Esophagus muscularis mucosa (tissue), 4 donors: ENCODE results near the gene TEX14. TPM values are rescaled to one million over a fixed set of nuclear protein-coding genes. Genes with fewer than 3 reads are reported as not detected.

Experiments used
- DNase-seq: peaks from one replicate; pipeline ENCODE4 v3.0.0-alpha.2; 2017; ENCODE audit errors: extremely low spot score
- H3K27ac ChIP-seq, 4 donors: fragments of 200-600 bp; sonication (generic); replicated peaks in 1 of 4; 1 replicate in 3 of 4; 2 replicates in 1 of 4; pipeline ENCODE4 v1.5.1; 2016 to 2019; ENCODE audit warnings: mild to moderate bottlenecking in 1 of 4
- H3K27me3 ChIP-seq, 4 donors: fragments of 200-600 bp; sonication (generic); one replicate each; pipeline versions ENCODE4 v1.5.1 to v1.6.0; 2016 to 2019
- H3K36me3 ChIP-seq, 4 donors: fragments of 200-600 bp; sonication (generic); one replicate each; pipeline ENCODE4 v1.5.1; 2016 to 2019
- H3K4me1 ChIP-seq, 4 donors: fragments of 200-600 bp; sonication (generic); one replicate each; pipeline ENCODE4 v1.5.1; 2016 to 2019
- H3K4me3 ChIP-seq, 4 donors: fragments of 200-600 bp; sonication (generic); 1 replicate in 2 of 4; 2 replicates in 2 of 4; pipeline ENCODE4 v1.5.1; 2016 to 2019; ENCODE audit warnings: mild to moderate bottlenecking in 4 of 4, moderate library complexity in 1 of 4
- H3K9me3 ChIP-seq, 4 donors: fragments of 200-600 bp; sonication (generic); 1 replicate in 3 of 4; 2 replicates in 1 of 4; pipeline ENCODE4 v1.5.1; 2016 to 2019
- EP300 ChIP-seq: sonication (generic); formaldehyde crosslinking; IDR thresholded peaks from one replicate; pipeline ENCODE4 v1.6.1; 2017; ENCODE audit warnings: antibody characterized with exemption
- POLR2A ChIP-seq: fragments of 450-650 bp; IDR thresholded peaks from one replicate; pipeline ENCODE4 v1.6.1; 2017; ENCODE audit warnings: antibody characterized with exemption, moderate library complexity, mild to moderate bottlenecking, low read depth
- POLR2AphosphoS5 ChIP-seq, 2 donors: sonication (generic); formaldehyde crosslinking; IDR thresholded peaks; one replicate each; pipeline ENCODE4 v1.6.1; 2017; ENCODE audit warnings: antibody characterized with exemption in 2 of 2
- WGBS: methylation state at CpG from one replicate; pipeline ENCODE4 v1.1.5; 2018; 5-methylcytosine and 5-hydroxymethylcytosine counted together
- intact Hi-C: fragments of 100-400 bp; cut with DNase I; formaldehyde crosslinking; loops from one replicate; pipeline ENCODE4 v1.15.1; 2023
- total RNA-seq, 4 donors: library from RNA; depleted of rRNA; stranded (reverse); fragments of >200 nt; gene quantifications; one replicate each; pipeline versions ENCODE4 v1.1.0 to v1.2.1, GENCODE V29; 2016
- TF ChIP-seq, protein P1 (sequence below), 3 experiments: fragments of 200-600 bp in 2 of 3; fragments of 450-650 bp in 1 of 3; sonication (generic) in 2 of 3; IDR thresholded peaks; one replicate each; pipeline ENCODE4 v1.5.1; 2017 to 2019; ENCODE audit warnings: antibody characterized with exemption in 3 of 3, mild to moderate bottlenecking in 2 of 3, moderate library complexity in 1 of 3

Gene TEX14
- total RNA-seq, 4 donors from 2014 or later, result under 0.01 to 0.19 (median 0.11) TPM

DNA sequence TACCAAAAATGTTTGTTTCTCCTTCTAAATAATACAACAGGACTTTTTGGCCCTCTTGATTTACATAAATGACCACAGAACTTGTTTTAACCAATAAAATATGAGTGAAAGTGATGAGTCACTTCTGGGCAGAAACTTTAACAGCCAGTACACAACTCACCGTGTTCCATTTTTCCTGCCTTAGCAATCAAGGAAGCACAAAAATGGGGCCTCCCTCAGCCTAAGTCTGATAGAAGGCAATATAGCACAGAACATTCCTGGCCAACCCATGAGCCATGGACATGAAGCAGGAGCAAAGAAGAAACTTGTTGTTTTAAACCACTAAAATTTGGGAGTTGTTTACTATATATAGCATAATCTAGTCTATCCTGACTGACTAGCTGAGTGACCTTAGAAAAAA lies 116.3 kb downstream of the TEX14 start:
- TF ChIP-seq EP300, result no peak
- no peak for TF ChIP-seq POLR2A
- TF ChIP-seq, protein P1, sequence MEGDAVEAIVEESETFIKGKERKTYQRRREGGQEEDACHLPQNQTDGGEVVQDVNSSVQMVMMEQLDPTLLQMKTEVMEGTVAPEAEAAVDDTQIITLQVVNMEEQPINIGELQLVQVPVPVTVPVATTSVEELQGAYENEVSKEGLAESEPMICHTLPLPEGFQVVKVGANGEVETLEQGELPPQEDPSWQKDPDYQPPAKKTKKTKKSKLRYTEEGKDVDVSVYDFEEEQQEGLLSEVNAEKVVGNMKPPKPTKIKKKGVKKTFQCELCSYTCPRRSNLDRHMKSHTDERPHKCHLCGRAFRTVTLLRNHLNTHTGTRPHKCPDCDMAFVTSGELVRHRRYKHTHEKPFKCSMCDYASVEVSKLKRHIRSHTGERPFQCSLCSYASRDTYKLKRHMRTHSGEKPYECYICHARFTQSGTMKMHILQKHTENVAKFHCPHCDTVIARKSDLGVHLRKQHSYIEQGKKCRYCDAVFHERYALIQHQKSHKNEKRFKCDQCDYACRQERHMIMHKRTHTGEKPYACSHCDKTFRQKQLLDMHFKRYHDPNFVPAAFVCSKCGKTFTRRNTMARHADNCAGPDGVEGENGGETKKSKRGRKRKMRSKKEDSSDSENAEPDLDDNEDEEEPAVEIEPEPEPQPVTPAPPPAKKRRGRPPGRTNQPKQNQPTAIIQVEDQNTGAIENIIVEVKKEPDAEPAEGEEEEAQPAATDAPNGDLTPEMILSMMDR (IDR thresholded peaks at IDR 0.05), result no peak
- no peak for TF ChIP-seq POLR2AphosphoS5 (IDR thresholded peaks at IDR 0.05)
- H3K27ac ChIP-seq, result no peak overlapping the region
- WGBS, result 24% methylated on average over 1 of the region's 1 CpG
- H3K27me3 ChIP-seq, result no peaks in the 10 kb centered on the region
- no peaks in the 10 kb centered on the region for H3K36me3 ChIP-seq
- H3K9me3 ChIP-seq, result no peaks in the 10 kb centered on the region
- no peak overlapping the region for H3K4me3 ChIP-seq
- no peak for DNase-seq
- intact Hi-C loops, result no loop called here
- H3K4me1 ChIP-seq, result no peaks in the 10 kb centered on the region

DNA sequence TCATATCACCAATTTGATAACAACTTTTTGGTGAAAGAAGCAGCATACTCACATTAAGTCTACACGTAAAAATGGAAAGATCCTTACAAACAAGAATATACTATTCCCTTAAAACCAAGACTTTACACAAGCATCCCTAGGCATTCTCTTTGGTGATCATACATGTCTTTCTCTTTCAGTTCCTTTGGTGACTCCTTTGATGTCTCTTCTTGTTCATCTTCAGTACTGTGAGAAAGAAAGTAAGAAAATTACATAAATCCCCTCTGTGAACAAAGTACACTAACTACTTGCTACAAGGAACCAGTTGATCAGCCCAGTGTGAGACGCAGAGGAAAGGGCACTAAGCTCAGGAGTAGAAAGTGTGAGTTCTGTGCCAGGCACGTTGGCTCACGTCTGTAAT lies 117.8 kb downstream of the TEX14 start:
- intact Hi-C loops, result no loop called here
- WGBS, result 80% methylated on average over 4 of the region's 4 CpGs

DNA sequence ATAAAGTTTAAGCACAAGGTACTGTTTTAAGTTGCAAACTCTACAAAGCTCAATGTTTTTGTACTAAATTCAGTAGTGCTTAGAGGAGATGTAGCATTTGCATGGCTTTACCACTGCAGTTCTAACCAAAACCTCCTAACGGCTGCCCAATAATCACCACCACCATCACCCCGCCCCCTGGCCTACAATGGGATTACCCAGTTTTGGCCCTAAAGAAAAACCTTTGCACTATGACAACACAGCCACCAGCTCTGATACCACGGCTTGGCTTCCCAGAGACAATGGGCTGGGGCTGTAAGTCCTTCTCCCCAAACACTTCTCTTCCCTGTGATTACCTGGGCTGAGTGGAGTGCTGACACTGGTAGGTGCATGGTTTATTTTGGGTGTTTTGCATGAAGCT lies 119.0 kb downstream of the TEX14 start:
- intact Hi-C loops, result no loop called here

More for the DNA sequence above, 117.8 kb downstream of the TEX14 start:
- H3K27me3 ChIP-seq, result no peaks in the 10 kb centered on the region
- no peaks in the 10 kb centered on the region for H3K36me3 ChIP-seq
- no peaks in the 10 kb centered on the region for H3K4me1 ChIP-seq
- no peak overlapping the region for H3K4me3 ChIP-seq
- TF ChIP-seq, protein P1 (IDR thresholded peaks at IDR 0.05), result no peak
- TF ChIP-seq POLR2AphosphoS5 (IDR thresholded peaks at IDR 0.05) (no peak), POLR2A (no peak), EP300 (no peak)
- no peak for DNase-seq
- H3K27ac ChIP-seq, result no peak overlapping the region
- no peaks in the 10 kb centered on the region for H3K9me3 ChIP-seq

DNA sequence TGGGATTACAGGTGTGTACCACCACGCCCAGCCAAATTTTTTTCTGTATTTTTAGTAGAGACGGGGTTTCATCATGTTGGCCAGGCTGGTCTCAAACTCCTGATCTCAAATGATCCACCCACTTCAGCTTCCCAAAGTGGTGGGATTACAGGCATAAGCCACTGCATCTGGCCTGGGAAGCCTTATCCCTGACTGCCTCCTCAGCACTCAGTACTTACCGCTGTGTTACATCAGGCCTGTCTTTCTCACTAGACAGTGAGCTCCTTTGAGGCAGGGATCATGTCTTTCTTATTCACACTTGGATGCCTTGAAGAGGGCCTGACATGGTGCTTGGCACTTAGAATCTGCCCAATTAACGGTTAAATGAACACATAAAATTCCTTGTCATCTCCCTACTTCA lies 121.1 kb downstream of the TEX14 start:
- H3K27ac ChIP-seq, result no peak overlapping the region
- no peak overlapping the region for H3K4me3 ChIP-seq
- intact Hi-C loops, result no loop called here
- DNase-seq, result no peak
- H3K4me1 ChIP-seq, result no peaks in the 10 kb centered on the region
- no peaks in the 10 kb centered on the region for H3K27me3 ChIP-seq
- WGBS, result 93% methylated on average over 4 of the region's 4 CpGs
- no peaks in the 10 kb centered on the region for H3K9me3 ChIP-seq
- no peaks in the 10 kb centered on the region for H3K36me3 ChIP-seq
- TF ChIP-seq POLR2AphosphoS5 (IDR thresholded peaks at IDR 0.05) (no peak), EP300 (no peak), POLR2A (no peak)
- TF ChIP-seq, protein P1 (IDR thresholded peaks at IDR 0.05), result no peak

More for the DNA sequence above, 119.0 kb downstream of the TEX14 start:
- Histone ChIP-seq H3K27me3 (no peaks in the 10 kb centered on the region), H3K4me3 (no peak overlapping the region), H3K4me1 (no peaks in the 10 kb centered on the region), H3K27ac (no peak overlapping the region), H3K9me3 (no peaks in the 10 kb centered on the region), H3K36me3 (no peaks in the 10 kb centered on the region)
- TF ChIP-seq POLR2AphosphoS5 (IDR thresholded peaks at IDR 0.05) (no peak), POLR2A (no peak), EP300 (no peak)
- TF ChIP-seq, protein P1 (IDR thresholded peaks at IDR 0.05), result no peak
- WGBS, result 96% methylated on average over 3 of the region's 3 CpGs
- DNase-seq, result no peak

DNA sequence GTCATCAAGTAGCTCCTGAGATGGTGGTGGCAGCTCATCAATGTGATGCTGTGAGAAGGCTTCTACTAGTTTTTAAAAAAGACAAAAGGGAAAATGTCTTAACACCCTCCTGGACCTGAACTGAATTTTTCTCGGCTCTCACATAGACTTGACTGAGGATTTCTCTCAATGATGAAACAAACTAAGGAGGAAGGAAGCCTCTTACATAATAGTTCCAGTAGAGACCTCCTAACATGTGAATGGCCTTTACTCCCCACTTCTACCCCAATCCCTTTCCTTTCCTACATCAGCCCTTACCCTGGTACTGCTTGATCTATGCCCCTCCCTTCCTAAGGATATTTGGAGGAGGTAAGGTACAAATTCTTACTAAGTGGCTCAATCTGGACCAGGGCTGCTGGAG lies 122.6 kb downstream of the TEX14 start:
- TF ChIP-seq POLR2AphosphoS5 (IDR thresholded peaks at IDR 0.05) (no peak), EP300 (no peak), POLR2A (no peak)
- TF ChIP-seq, protein P1 (IDR thresholded peaks at IDR 0.05), result no peak
- Histone ChIP-seq H3K4me3 (no peak overlapping the region), H3K27ac (no peak overlapping the region), H3K4me1 (no peaks in the 10 kb centered on the region), H3K9me3 (no peaks in the 10 kb centered on the region), H3K36me3 (no peaks in the 10 kb centered on the region), H3K27me3 (no peaks in the 10 kb centered on the region)
- DNase-seq, result no peak
- WGBS, result 85% methylated on average over 1 of the region's 1 CpG
- intact Hi-C loops, result no loop called here
